ENCODE data around the gene QRFPR. TPM values are rescaled to one million over a fixed set of nuclear protein-coding genes. Genes with fewer than 3 reads are reported as not detected.
"Not testable (repeated sequence)": the region's sequence is repeated elsewhere in the genome, so short reads cannot be mapped to it uniquely, and the experiment has no call there.

Gene QRFPR
- total and polyA plus RNA-seq, 8 donors = 0.86 to 3.5 (median 2.3) TPM; not detected in 2

DNA sequence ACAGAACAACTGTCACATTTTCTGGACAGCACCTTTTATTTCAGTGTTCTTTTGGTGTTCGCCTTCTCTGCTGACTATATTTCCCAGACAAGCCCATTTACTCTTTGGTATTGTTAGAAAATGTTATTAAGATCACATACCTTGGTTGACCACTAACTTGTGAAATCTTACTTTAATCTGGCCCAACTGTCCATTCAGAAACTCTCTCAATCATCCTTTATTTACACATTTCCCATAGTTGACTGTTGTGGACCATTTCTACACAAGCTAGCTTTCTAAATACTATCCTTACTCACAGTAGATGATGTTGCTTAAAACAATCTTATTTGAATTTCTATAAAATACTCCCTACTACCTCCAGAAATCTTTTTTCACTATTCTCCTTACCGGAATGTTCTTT, 64.7 kb downstream of the QRFPR start:
- Histone ChIP-seq H3K27ac (no peak overlapping the region), H3K27me3 (no peaks in the 10 kb centered on the region), H3K4me1 (no peaks in the 10 kb centered on the region), H3K4me3 (no peak overlapping the region), H3K36me3 (no peaks in the 10 kb centered on the region), H3K9me3 (no peaks in the 10 kb centered on the region)
- DNase-seq (no peak), ATAC-seq (no peak)
- TF ChIP-seq, protein P1, sequence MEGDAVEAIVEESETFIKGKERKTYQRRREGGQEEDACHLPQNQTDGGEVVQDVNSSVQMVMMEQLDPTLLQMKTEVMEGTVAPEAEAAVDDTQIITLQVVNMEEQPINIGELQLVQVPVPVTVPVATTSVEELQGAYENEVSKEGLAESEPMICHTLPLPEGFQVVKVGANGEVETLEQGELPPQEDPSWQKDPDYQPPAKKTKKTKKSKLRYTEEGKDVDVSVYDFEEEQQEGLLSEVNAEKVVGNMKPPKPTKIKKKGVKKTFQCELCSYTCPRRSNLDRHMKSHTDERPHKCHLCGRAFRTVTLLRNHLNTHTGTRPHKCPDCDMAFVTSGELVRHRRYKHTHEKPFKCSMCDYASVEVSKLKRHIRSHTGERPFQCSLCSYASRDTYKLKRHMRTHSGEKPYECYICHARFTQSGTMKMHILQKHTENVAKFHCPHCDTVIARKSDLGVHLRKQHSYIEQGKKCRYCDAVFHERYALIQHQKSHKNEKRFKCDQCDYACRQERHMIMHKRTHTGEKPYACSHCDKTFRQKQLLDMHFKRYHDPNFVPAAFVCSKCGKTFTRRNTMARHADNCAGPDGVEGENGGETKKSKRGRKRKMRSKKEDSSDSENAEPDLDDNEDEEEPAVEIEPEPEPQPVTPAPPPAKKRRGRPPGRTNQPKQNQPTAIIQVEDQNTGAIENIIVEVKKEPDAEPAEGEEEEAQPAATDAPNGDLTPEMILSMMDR (IDR thresholded peaks at IDR 0.05) = no peak
- intact Hi-C loops (cut with DNase I) = no loop called here

DNA sequence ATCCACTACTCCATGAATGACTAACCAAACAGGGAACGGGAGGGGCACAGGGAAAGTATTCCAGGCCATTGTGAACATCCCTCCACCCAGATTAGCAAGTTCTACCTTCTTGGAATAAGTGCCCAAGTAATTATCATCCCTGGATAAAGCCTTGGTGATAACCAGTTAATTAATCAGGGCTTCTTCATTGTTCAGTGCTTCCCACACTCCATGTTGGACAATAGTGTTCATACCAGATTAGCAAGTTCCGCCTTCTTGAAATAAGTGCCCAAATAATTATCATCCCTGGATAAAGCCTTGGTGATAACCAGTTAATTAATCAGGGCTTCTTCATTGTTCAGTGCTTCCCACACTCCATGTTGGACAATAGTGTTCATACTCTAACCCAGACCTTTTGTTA, 67.4 kb downstream of the QRFPR start:
- ATAC-seq; intact Hi-C loops (cut with DNase I): not testable (repeated sequence)

DNA sequence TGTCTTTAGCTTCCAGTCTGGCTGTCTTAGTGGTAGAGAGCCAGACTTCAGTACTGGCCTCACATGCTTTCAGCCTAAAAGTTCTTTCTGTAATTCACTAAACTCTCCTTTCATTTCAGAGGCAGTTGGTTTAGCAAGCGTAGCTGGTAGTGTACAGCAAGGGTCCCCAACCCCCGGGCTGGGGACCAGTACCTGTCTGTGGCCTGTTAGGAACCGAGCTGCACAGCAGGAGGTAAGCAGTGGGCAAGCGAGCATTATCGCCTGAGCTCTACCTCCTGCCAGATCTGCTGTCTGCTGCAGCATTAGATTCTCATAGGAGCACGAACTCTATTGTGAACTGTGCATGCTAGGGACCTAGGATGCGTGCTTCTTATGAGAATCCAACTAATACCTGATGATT, 72.0 kb downstream of the QRFPR start:
- Histone ChIP-seq H3K4me3 (no peak overlapping the region), H3K27me3 (no peaks in the 10 kb centered on the region), H3K27ac (no peak overlapping the region), H3K36me3 (no peaks in the 10 kb centered on the region), H3K4me1 (no peaks in the 10 kb centered on the region), H3K9me3 (no peaks in the 10 kb centered on the region)
- intact Hi-C loops (cut with DNase I) = no loop called here
- DNase-seq (no peak), ATAC-seq (no peak)
- TF ChIP-seq, protein P1 (IDR thresholded peaks at IDR 0.05) = no peak

More for the DNA sequence above, 67.4 kb downstream of the QRFPR start:
- not testable (repeated sequence) for H3K27me3 ChIP-seq, H3K9me3 ChIP-seq, H3K27ac ChIP-seq, DNase-seq, H3K36me3 ChIP-seq, H3K4me1 ChIP-seq, H3K4me3 ChIP-seq

DNA sequence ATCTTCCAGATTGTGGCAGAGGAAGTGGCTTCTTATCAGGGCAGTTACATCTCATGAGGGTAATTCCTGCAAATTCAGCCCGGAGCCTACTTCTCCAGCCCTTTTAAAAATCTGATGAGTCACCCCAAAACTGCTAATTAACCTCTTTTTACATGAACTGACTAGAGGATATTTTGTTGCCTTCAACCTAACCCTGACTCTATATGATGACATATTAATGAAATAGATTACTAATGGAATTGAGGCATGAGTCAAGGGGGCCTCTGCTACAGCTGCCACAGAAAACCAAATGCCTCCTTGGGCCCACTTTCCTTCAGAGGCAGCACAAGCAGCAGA, 72.5 kb downstream of the QRFPR start:
- no peak for ATAC-seq
- TF ChIP-seq, protein P1 (IDR thresholded peaks at IDR 0.05) = no peak

DNA sequence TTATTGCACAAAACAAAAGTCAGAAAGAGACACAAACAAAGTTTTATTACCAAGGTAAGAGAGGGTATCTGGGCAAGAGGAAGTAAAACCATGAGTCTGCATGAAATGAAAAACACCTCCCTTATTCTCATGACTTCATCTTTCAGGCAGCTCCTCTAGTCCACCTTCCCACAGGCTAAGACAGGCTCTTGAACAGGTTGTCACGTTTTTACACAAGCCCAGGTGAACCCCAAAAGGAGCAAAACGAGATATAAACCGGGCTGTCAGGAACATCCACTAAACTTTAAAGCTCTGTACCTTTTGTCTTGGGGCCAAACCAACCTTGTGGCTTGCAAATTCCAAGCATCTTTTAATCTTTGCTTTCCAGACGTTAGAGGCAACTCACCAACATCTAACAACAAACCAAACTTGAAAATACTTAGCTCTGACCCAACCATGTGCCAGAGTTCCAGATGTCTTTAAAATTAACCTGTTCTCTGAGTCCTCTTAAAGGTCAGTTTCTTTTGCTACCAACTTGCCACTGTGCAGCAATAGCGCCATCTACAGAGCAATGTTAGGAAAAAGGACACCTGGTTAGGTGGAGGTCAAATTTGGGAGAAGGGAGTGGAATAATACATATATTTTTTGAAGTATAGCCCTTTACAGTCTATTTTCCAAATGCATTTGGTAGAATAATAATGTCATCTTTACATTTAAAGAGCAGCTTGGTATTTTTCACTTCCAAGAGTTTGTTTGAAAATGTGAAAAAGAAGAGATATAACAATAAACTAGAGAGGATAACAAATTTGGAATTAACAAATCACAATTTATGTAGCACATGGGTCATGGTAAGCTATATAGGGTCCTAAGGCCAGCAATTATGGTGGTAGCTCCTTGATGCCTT, 73.1 kb downstream of the QRFPR start:
- intact Hi-C loops (cut with DNase I) = no loop called here
- Histone ChIP-seq H3K4me3 (no peak overlapping the region), H3K4me1 (no peaks in the 10 kb centered on the region), H3K9me3 (no peaks in the 10 kb centered on the region), H3K36me3 (no peaks in the 10 kb centered on the region), H3K27ac (no peak overlapping the region), H3K27me3 (no peaks in the 10 kb centered on the region)
- DNase-seq = peak in 2 of 4 donors; percentile 16 to 58
- TF ChIP-seq, protein P1 (IDR thresholded peaks at IDR 0.05) = peak; percentile 59 to 63
- peak; percentile 94 for ATAC-seq

More for the DNA sequence above, 72.5 kb downstream of the QRFPR start:
- Histone ChIP-seq H3K36me3 (no peaks in the 10 kb centered on the region), H3K9me3 (no peaks in the 10 kb centered on the region), H3K27ac (no peak overlapping the region), H3K4me1 (no peaks in the 10 kb centered on the region), H3K27me3 (no peaks in the 10 kb centered on the region), H3K4me3 (no peak overlapping the region)
- intact Hi-C loops (cut with DNase I) = no loop called here
- DNase-seq = no peak
